Panc1 (cell line): ENCODE data around the gene TPM4.

ENCODE experiments used
- CTCF ChIP-seq: fragments of 450-650 bp; IDR thresholded peaks from 2 replicates; pipeline ENCODE4 v1.5.1; 2017; ENCODE audit warnings: mild to moderate bottlenecking
- POLR2AphosphoS5 ChIP-seq: IDR thresholded peaks from 2 replicates; pipeline ENCODE4 v1.6.1; 2012; ENCODE audit warnings: mild to moderate bottlenecking, low read depth, low read length, moderate library complexity
- SIN3A ChIP-seq: IDR thresholded peaks from 2 replicates; pipeline ENCODE4 v1.6.1; 2012; ENCODE audit warnings: low read depth, mild to moderate bottlenecking, low read length, moderate library complexity, borderline replicate concordance; ENCODE audit not compliant: insufficient read depth
- TCF7L2 ChIP-seq: IDR thresholded peaks from 2 replicates; pipeline ENCODE4 v1.6.1; 2011; ENCODE audit warnings: mild to moderate bottlenecking, low read depth, low read length, inconsistent platforms
- TF ChIP-seq, protein P1 (sequence below), 2 experiments: IDR thresholded peaks; 2 replicates each; pipeline ENCODE4 v1.6.1; 2011 to 2012; ENCODE audit warnings: low read depth in 2 of 2, control low read depth in 1 of 2, low read length in 1 of 2, mild to moderate bottlenecking in 1 of 2, moderate library complexity in 1 of 2; ENCODE audit not compliant: insufficient read depth in 1 of 2

GRCh38 chr19:16041299-16041990 lies 34.9 kb upstream of the TPM4 start:
- TF ChIP-seq CTCF (peak; percentile 95), TCF7L2 (no peak), POLR2AphosphoS5 (no peak), SIN3A (no peak)
- TF ChIP-seq, protein P1, sequence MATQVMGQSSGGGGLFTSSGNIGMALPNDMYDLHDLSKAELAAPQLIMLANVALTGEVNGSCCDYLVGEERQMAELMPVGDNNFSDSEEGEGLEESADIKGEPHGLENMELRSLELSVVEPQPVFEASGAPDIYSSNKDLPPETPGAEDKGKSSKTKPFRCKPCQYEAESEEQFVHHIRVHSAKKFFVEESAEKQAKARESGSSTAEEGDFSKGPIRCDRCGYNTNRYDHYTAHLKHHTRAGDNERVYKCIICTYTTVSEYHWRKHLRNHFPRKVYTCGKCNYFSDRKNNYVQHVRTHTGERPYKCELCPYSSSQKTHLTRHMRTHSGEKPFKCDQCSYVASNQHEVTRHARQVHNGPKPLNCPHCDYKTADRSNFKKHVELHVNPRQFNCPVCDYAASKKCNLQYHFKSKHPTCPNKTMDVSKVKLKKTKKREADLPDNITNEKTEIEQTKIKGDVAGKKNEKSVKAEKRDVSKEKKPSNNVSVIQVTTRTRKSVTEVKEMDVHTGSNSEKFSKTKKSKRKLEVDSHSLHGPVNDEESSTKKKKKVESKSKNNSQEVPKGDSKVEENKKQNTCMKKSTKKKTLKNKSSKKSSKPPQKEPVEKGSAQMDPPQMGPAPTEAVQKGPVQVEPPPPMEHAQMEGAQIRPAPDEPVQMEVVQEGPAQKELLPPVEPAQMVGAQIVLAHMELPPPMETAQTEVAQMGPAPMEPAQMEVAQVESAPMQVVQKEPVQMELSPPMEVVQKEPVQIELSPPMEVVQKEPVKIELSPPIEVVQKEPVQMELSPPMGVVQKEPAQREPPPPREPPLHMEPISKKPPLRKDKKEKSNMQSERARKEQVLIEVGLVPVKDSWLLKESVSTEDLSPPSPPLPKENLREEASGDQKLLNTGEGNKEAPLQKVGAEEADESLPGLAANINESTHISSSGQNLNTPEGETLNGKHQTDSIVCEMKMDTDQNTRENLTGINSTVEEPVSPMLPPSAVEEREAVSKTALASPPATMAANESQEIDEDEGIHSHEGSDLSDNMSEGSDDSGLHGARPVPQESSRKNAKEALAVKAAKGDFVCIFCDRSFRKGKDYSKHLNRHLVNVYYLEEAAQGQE (IDR thresholded peaks at IDR 0.05; ENCODE audit: insufficient read depth in 1 of 2, low read depth in 2 of 2, low read length in 1 of 2) = no peak
